H1 (cell line): ENCODE data around the gene JPT2. TPM values are rescaled to one million over a fixed set of nuclear protein-coding genes. Genes with fewer than 3 reads are reported as not detected.
A peak's percentile ranks its signal among the peaks of the same experiment; 100 is the strongest.

Experiments
- CTCF ChIA-PET: fragments of 300-600 bp; sonication (Branson Sonifier 250); formaldehyde crosslinking; loops from one replicate; lab custom pipeline; 2021; ENCODE audit not compliant: partially characterized antibody; lab: Charles Lee
- POLR2A ChIA-PET: fragments of 300-600 bp; sonication (Branson Sonifier 250); formaldehyde crosslinking; loops from one replicate; lab custom pipeline; 2021; ENCODE audit warnings: inconsistent platforms; ENCODE audit not compliant: partially characterized antibody; lab: Charles Lee
- DNase-seq, 2 experiments: peaks; one replicate each; pipeline versions ENCODE4 v3.0.0 to v3.0.0-alpha.2; 2010 to 2022; ENCODE audit warnings: low spot score in 2 of 2, low read depth in 1 of 2, mixed read lengths in 1 of 2
- FAIRE-seq: peaks from 2 replicates; lab custom pipeline; 2011; peaks lifted over from hg19 to GRCh38; lab: Jason Lieb, UNC
- H2AFZ ChIP-seq: 2 replicates; pipeline ENCODE4 v1.8.1; 2012; ENCODE audit warnings: low read length, inconsistent platforms
- H2AK5ac ChIP-seq: 2 replicates; pipeline ENCODE4 v1.6.1; 2013; ENCODE audit warnings: low read depth, low read length
- H2BK120ac ChIP-seq: replicated peaks from 2 replicates; pipeline ENCODE3; 2013; ENCODE audit warnings: low read depth, low read length, inconsistent platforms
- H2BK12ac ChIP-seq: 2 replicates; pipeline ENCODE4 v1.6.1; 2013; ENCODE audit warnings: low read depth, low read length
- H2BK15ac ChIP-seq: 2 replicates; pipeline ENCODE4 v1.6.1; 2013; ENCODE audit warnings: low read length
- H2BK20ac ChIP-seq: 2 replicates; pipeline ENCODE4 v1.6.1; 2013; ENCODE audit warnings: low read length
- H2BK5ac ChIP-seq: 2 replicates; pipeline ENCODE4 v1.6.1; 2013; ENCODE audit warnings: low read depth, low read length
- H3K14ac ChIP-seq: 2 replicates; pipeline ENCODE4 v1.6.1; 2013; ENCODE audit warnings: inconsistent platforms; ENCODE audit not compliant: insufficient read length
- H3K18ac ChIP-seq: 2 replicates; pipeline ENCODE4 v1.6.1; 2013; ENCODE audit warnings: low read length; ENCODE audit errors: extremely low read depth
- H3K23ac ChIP-seq: 2 replicates; pipeline ENCODE4 v1.6.1; 2013; ENCODE audit warnings: inconsistent platforms; ENCODE audit not compliant: insufficient read length
- H3K23me2 ChIP-seq: 2 replicates; pipeline ENCODE4 v1.6.1; 2013; ENCODE audit warnings: low read depth, low read length
- H3K27ac ChIP-seq: 2 replicates; pipeline ENCODE4 v1.6.1; 2011; ENCODE audit warnings: low read depth, low read length, inconsistent platforms
- H3K27me3 ChIP-seq, 4 experiments: replicated peaks in 1 of 4; 1 replicate in 1 of 4; 2 replicates in 3 of 4; pipeline versions ENCODE4 v1.6.1 to v1.8.1; 2011 to 2013; ENCODE audit warnings: low read length in 3 of 4, mild to moderate bottlenecking in 3 of 4, inconsistent platforms in 2 of 4, mixed read lengths in 2 of 4, moderate library complexity in 1 of 4; ENCODE audit not compliant: control insufficient read depth in 3 of 4, insufficient read depth in 3 of 4; ENCODE audit errors: extremely low read depth in 1 of 4
- H3K36me3 ChIP-seq, 4 experiments: 2 replicates each; pipeline versions ENCODE4 v1.6.1 to v1.8.1; 2011 to 2013; ENCODE audit warnings: mild to moderate bottlenecking in 4 of 4, low read length in 3 of 4, moderate library complexity in 2 of 4, control low read depth in 1 of 4, inconsistent platforms in 1 of 4; ENCODE audit not compliant: insufficient read depth in 4 of 4, control insufficient read depth in 2 of 4
- H3K4ac ChIP-seq: replicated peaks from 2 replicates; pipeline ENCODE3; 2013; ENCODE audit warnings: low read length, low read depth, mixed read lengths, inconsistent platforms; ENCODE audit not compliant: insufficient read length
- H3K4me1 ChIP-seq, 4 experiments: replicated peaks in 1 of 4; 1 replicate in 1 of 4; 2 replicates in 3 of 4; pipeline versions ENCODE4 v1.6.1 to v1.8.1; 2011 to 2013; ENCODE audit warnings: low read length in 3 of 4, inconsistent platforms in 2 of 4, mixed read lengths in 1 of 4; ENCODE audit not compliant: insufficient read depth in 4 of 4, control insufficient read depth in 3 of 4
- H3K4me2 ChIP-seq, 2 experiments: 2 replicates each; pipeline versions ENCODE4 v1.6.1 to v1.8.1; 2011 to 2013; ENCODE audit warnings: low read depth in 2 of 2, low read length in 2 of 2, control low read depth in 1 of 2, inconsistent platforms in 1 of 2, mild to moderate bottlenecking in 1 of 2; ENCODE audit not compliant: insufficient read depth in 1 of 2
- H3K4me3 ChIP-seq, 4 experiments: fragments of 200-600, 300-600 bp in 1 of 4; sonication (generic), shearing (Covaris generic), sonication (Bioruptor Twin) in 1 of 4; 2 replicates each; pipeline versions ENCODE4 v1.5.1 to v1.8.1; 2011 to 2016; ENCODE audit warnings: low read length in 4 of 4, low read depth in 3 of 4, control low read depth in 2 of 4, inconsistent platforms in 2 of 4, mild to moderate bottlenecking in 2 of 4, mixed read lengths in 1 of 4, moderate library complexity in 1 of 4; ENCODE audit not compliant: insufficient read depth in 2 of 4; ENCODE audit errors: extremely low read depth in 1 of 4
- H3K56ac ChIP-seq: replicated peaks from 2 replicates; pipeline ENCODE3; 2013; ENCODE audit warnings: low read depth, mild to moderate bottlenecking, mixed read lengths, low read length, inconsistent platforms; ENCODE audit not compliant: insufficient read length
- H3K79me1 ChIP-seq: 2 replicates; pipeline ENCODE4 v1.6.1; 2013; ENCODE audit warnings: low read depth, low read length, control low read depth
- H3K79me2 ChIP-seq, 2 experiments: 2 replicates each; pipeline versions ENCODE4 v1.6.1 to v1.8.1; 2012 to 2013; ENCODE audit warnings: low read length in 2 of 2, mild to moderate bottlenecking in 2 of 2, inconsistent platforms in 1 of 2; ENCODE audit not compliant: insufficient read depth in 2 of 2, control insufficient read depth in 1 of 2
- H3K9ac ChIP-seq, 4 experiments: replicated peaks in 1 of 4; 1 replicate in 1 of 4; 2 replicates in 3 of 4; pipeline versions ENCODE4 v1.6.1 to v1.8.1; 2011 to 2013; ENCODE audit warnings: low read depth in 3 of 4, low read length in 3 of 4, control low read depth in 2 of 4, mild to moderate bottlenecking in 2 of 4, moderate library complexity in 2 of 4, inconsistent platforms in 1 of 4; ENCODE audit errors: extremely low read depth in 1 of 4
- H3K9me3 ChIP-seq, 2 experiments: 2 replicates each; pipeline versions ENCODE4 v1.6.1 to v1.8.1; 2012 to 2013; ENCODE audit warnings: mild to moderate bottlenecking in 2 of 2, moderate library complexity in 2 of 2, control low read depth in 1 of 2, inconsistent platforms in 1 of 2, low read depth in 1 of 2, low read length in 1 of 2, mixed read lengths in 1 of 2; ENCODE audit not compliant: insufficient read depth in 2 of 2
- H4K20me1 ChIP-seq, 2 experiments: replicated peaks in 1 of 2; 2 replicates each; pipeline versions ENCODE3 to v1.8.1; 2011 to 2013; ENCODE audit warnings: inconsistent platforms in 2 of 2, low read length in 2 of 2, mild to moderate bottlenecking in 1 of 2; ENCODE audit not compliant: insufficient read depth in 2 of 2, control insufficient read depth in 1 of 2
- H4K5ac ChIP-seq: 2 replicates; pipeline ENCODE4 v1.6.1; 2013; ENCODE audit warnings: low read length, low read depth, mixed read lengths, inconsistent platforms; ENCODE audit not compliant: insufficient read length
- H4K8ac ChIP-seq: 2 replicates; pipeline ENCODE4 v1.8.0; 2013; ENCODE audit warnings: mild to moderate bottlenecking, moderate library complexity, low read length, inconsistent platforms; ENCODE audit not compliant: insufficient read depth; ENCODE audit errors: extremely low read depth
- H4K91ac ChIP-seq: replicated peaks from 2 replicates; pipeline ENCODE3; 2013; ENCODE audit warnings: low read length, mixed read lengths, inconsistent platforms; ENCODE audit not compliant: insufficient read length
- BCL11A ChIP-seq, 2 experiments: IDR thresholded peaks; one replicate each; pipeline ENCODE4 v1.6.1; 2011; ENCODE audit warnings: low read depth in 2 of 2, low read length in 2 of 2, mild to moderate bottlenecking in 2 of 2
- CREB1 ChIP-seq: IDR thresholded peaks from 2 replicates; pipeline ENCODE4 v1.6.1; 2012; ENCODE audit warnings: inconsistent platforms
- CTBP2 ChIP-seq: IDR thresholded peaks from 2 replicates; pipeline ENCODE4 v1.7.0; 2011; ENCODE audit warnings: borderline replicate concordance, mild to moderate bottlenecking, moderate library complexity, mixed read lengths, low read length; ENCODE audit not compliant: insufficient read depth, insufficient read length
- JUND ChIP-seq: IDR thresholded peaks from 2 replicates; pipeline ENCODE4 v1.6.1; 2011; ENCODE audit warnings: mild to moderate bottlenecking, improper control_type of control experiment, low read length
- NANOG ChIP-seq: IDR thresholded peaks from 2 replicates; pipeline ENCODE4 v1.6.1; 2011; ENCODE audit warnings: low read length, low read depth, mild to moderate bottlenecking, inconsistent platforms; ENCODE audit not compliant: insufficient read depth, poor library complexity, severe bottlenecking
- SRF ChIP-seq: IDR thresholded peaks from 2 replicates; pipeline ENCODE4 v1.6.1; 2011; ENCODE audit warnings: mild to moderate bottlenecking, low read depth, low read length, moderate library complexity
- SUZ12 ChIP-seq: fragments of 200-600 bp; sonication (generic); IDR thresholded peaks from 2 replicates; pipeline ENCODE4 v1.6.1; 2012; ENCODE audit warnings: mild to moderate bottlenecking, inconsistent platforms, low read length, moderate library complexity, mixed read lengths
- TAF1 ChIP-seq: IDR thresholded peaks from 2 replicates; pipeline ENCODE4 v1.6.1; 2011; ENCODE audit warnings: mild to moderate bottlenecking, low read depth, low read length
- WGBS, 2 experiments: shearing (Covaris generic) in 1 of 2; methylation state at CpG; one replicate each; pipeline versions ENCODE4 v1.1.6 to v1.1.7; 2013 to 2015; ENCODE audit warnings: low lambda C conversion rate in 2 of 2, mixed read lengths in 2 of 2, inconsistent platforms in 1 of 2, low coverage in 1 of 2, missing lambda C conversion rate in 1 of 2; ENCODE audit not compliant: insufficient replicate concordance in 2 of 2, insufficient coverage in 1 of 2, insufficient read length in 1 of 2; ENCODE audit errors: extremely low coverage in 1 of 2, missing lambda C conversion rate in 1 of 2; 5-methylcytosine and 5-hydroxymethylcytosine counted together
- polyA plus RNA-seq, 7 experiments: library from polyadenylated mRNA; depleted of rRNA in 3 of 7; stranded (reverse) in 5 of 7; unstranded in 2 of 7; fragments of >200 nt in 5 of 7; fragments of 200-250 nt in 2 of 7; gene quantifications; 1 replicate in 5 of 7; 2 replicates in 1 of 7; 4 replicates in 1 of 7; pipeline versions ENCODE4 v1.2.1 to v1.2.3, GENCODE V29; 2011 to 2013; ENCODE audit warnings: missing spikeins in 2 of 7, mixed read lengths in 2 of 7
- total RNA-seq: library from RNA; stranded (reverse); fragmentation: NEBNext Ultra II Directional; extraction: Animal tissue kit (Norgen Biotek cat#: 25700); gene quantifications from 2 replicates; pipeline ENCODE4 v1.2.1, GENCODE V29; 2021

Gene JPT2
- total and polyA plus RNA-seq, 2 of the 8 experiments (the other 6 are each of a cell fraction or from before 2014, with no cell fraction given), result 67.6 to 197 TPM

GRCh38 chr16:1635070-1635469 lies 43.0 kb upstream of the JPT2 start:
- Histone ChIP-seq H2AK5ac (no peak overlapping the region), H3K14ac (no peak overlapping the region), H2BK20ac (0 out of 2 replicates have a peak overlapping the region, but pooled peaks have one; percentile 6), H2BK15ac (no peak overlapping the region), H3K79me2 (peaks cover 0 to 29% of the 10 kb centered on the region in 2 experiments; a peak in 2 of 4 replicates), H2AFZ (no peak overlapping the region), H3K4me3 (no peak overlapping the region), H3K23ac (no peak overlapping the region), H3K18ac (no peak overlapping the region), H3K4ac (no peak overlapping the region), H3K56ac (no peak overlapping the region), H4K91ac (no peak overlapping the region), H3K4me1 (no peaks in the 10 kb centered on the region), H3K23me2 (no peaks in the 10 kb centered on the region), H4K20me1 (peaks cover 23 to 24% of the 10 kb centered on the region in 2 experiments), H4K5ac (no peak overlapping the region), H3K27ac (no peak overlapping the region), H3K9ac (no peak overlapping the region), H3K4me2 (no peak overlapping the region), H3K36me3 (peaks cover 28 to 51% (median 31%) of the 10 kb centered on the region in 4 experiments; a peak in 7 of 8 replicates), H2BK120ac (no peak overlapping the region), H3K9me3 (no peaks in the 10 kb centered on the region), H2BK12ac (no peak overlapping the region), H3K27me3 (no peaks in the 10 kb centered on the region), H2BK5ac (no peak overlapping the region), H4K8ac (no peak overlapping the region), H3K79me1 (peaks cover 14% of the 10 kb centered on the region)
- DNase-seq, result no peak
- WGBS, 2 experiments, result 93% methylated on average over 13 of the region's 13 CpGs; no CpG with 5 or more reads in 1 of the 2 experiments
- no peak for FAIRE-seq
- ChIA-PET POLR2A (no interaction called here), CTCF (interaction anchor here (0.9 kb wide), 1 partner anchor 12 kb away, joined by 3 read pairs; no protein-coding TSS in a partner anchor)
- TF ChIP-seq TAF1 (no peak), JUND (no peak), SUZ12 (no peak), NANOG (no peak), BCL11A (IDR thresholded peaks at IDR 0.05; ENCODE audit: low read depth in 2 of 2, low read length in 2 of 2) (no peak), CTBP2 (no peak), SRF (no peak), CREB1 (no peak)
